Endothelial cell of hepatic sinusoid (primary cell): ENCODE results near the gene ZSCAN31.
"Not testable (repeated sequence)": the region's sequence is repeated elsewhere in the genome, so short reads cannot be mapped to it uniquely, and the experiment has no call there.

Experiments used
- in situ Hi-C: cut with HindIII; loops from 2 replicates; pipeline ENCODE4 v1.10.0; 2017; ENCODE audit warnings: low sequenced_read_pairs

Gene ZSCAN31

GRCh38 chr6:28335564-28336283, at the start of gene ZSCAN31:
ZSCAN31 (minus strand) TSS chr6:28336148; CDS start chr6:28329683, 6,465 bp downstream.
- in situ Hi-C loops: no loop called here

- in situ Hi-C loops: loop anchor here (5.0 kb wide), 1 partner anchor 132 kb away; the partner anchor contains the start of gene ZKSCAN4
Measured at GRCh38 chr6:28384143-28384533, 48.2 kb upstream of the ZSCAN31 start.

GRCh38 chr6:28383235-28384142, 47.5 kb upstream of the ZSCAN31 start:
- in situ Hi-C loops: loop anchor here (5.0 kb wide), 1 partner anchor 131 kb away; the partner anchor contains the start of gene ZKSCAN4

GRCh38 chr6:28380381-28380780, 44.4 kb upstream of the ZSCAN31 start:
- in situ Hi-C loops: loop anchor here (5.0 kb wide), 1 partner anchor 128 kb away; the partner anchor contains the start of gene ZKSCAN4

GRCh38 chr6:28378644-28379043, 42.7 kb upstream of the ZSCAN31 start:
- in situ Hi-C loops: no loop called here

GRCh38 chr6:28377879-28378278, 41.9 kb upstream of the ZSCAN31 start:
- in situ Hi-C loops: no loop called here

- in situ Hi-C loops: no loop called here
Measured at GRCh38 chr6:28373925-28374324, 38.0 kb upstream of the ZSCAN31 start.

GRCh38 chr6:28371706-28372451, 35.9 kb upstream of the ZSCAN31 start:
- in situ Hi-C loops: no loop called here

- in situ Hi-C loops: no loop called here
Measured at GRCh38 chr6:28371280-28371679, 35.3 kb upstream of the ZSCAN31 start.

- in situ Hi-C loops: no loop called here
Measured at GRCh38 chr6:28370440-28370839, 34.5 kb upstream of the ZSCAN31 start.

- in situ Hi-C loops: no loop called here
Measured at GRCh38 chr6:28369463-28369862, 33.5 kb upstream of the ZSCAN31 start.

GRCh38 chr6:28368522-28368921, 32.6 kb upstream of the ZSCAN31 start:
- in situ Hi-C loops: no loop called here

- in situ Hi-C loops: not testable (repeated sequence)
Measured at GRCh38 chr6:28365590-28365989, 29.6 kb upstream of the ZSCAN31 start.

GRCh38 chr6:28360961-28361360, 25.0 kb upstream of the ZSCAN31 start:
- in situ Hi-C loops: no loop called here

- in situ Hi-C loops: not testable (repeated sequence)
Measured at GRCh38 chr6:28359562-28359961, 23.6 kb upstream of the ZSCAN31 start.

- in situ Hi-C loops: no loop called here
Measured at GRCh38 chr6:28357036-28357435, 21.1 kb upstream of the ZSCAN31 start.

- in situ Hi-C loops: no loop called here
Measured at GRCh38 chr6:28356666-28357020, 20.7 kb upstream of the ZSCAN31 start.

GRCh38 chr6:28355743-28356665, 20.1 kb upstream of the ZSCAN31 start:
- in situ Hi-C loops: no loop called here

GRCh38 chr6:28354688-28355554, 19.0 kb upstream of the ZSCAN31 start:
- in situ Hi-C loops: no loop called here
